CD4-positive, alpha-beta T cell treated with Interleukin-21 for 1 hour (primary cell): Measurements from ENCODE around the gene UNG.
"Not testable (repeated sequence)": the region's sequence is repeated elsewhere in the genome, so short reads cannot be mapped to it uniquely, and the experiment has no call there.

ENCODE experiments used
- DNase-seq: peaks from one replicate; pipeline ENCODE4 v3.0.0-alpha.2; 2020

The UNG gene

DNA sequence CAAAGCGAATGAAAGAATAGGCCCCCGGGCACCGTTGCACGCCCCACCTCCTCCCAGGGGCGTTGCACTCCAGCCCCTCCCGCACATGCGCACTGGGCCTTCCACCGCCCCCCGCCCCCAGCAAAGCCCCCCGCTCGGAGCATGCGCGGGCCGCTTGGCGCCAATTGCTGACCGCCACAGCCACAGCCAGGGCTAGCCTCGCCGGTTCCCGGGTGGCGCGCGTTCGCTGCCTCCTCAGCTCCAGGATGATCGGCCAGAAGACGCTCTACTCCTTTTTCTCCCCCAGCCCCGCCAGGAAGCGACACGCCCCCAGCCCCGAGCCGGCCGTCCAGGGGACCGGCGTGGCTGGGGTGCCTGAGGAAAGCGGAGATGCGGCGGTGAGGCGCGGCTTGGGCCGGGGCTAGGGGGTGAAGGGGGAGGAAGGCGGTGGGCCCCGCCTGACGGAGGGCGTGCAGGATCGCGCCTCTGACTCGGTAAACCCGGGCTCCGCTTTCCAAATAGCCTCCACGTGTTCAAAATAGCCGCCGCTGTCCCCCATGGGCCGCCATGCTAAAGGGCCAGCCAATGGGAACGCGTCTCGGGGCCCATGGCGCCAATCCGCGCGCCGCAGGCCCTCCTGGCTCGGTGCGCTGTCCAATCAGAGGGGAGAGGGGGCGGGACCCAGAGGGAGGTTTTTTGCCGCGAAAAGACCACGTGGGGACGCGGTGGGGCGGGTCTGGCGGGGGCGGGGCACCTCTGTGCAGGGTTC is at the start of gene UNG:
Gene UNG, plus strand, starts transcription at position 163 of the 748 bp plus-strand sequence. Its CDS starts 83 bp downstream, at position 246.
- peak; percentile 97 for DNase-seq

DNA sequence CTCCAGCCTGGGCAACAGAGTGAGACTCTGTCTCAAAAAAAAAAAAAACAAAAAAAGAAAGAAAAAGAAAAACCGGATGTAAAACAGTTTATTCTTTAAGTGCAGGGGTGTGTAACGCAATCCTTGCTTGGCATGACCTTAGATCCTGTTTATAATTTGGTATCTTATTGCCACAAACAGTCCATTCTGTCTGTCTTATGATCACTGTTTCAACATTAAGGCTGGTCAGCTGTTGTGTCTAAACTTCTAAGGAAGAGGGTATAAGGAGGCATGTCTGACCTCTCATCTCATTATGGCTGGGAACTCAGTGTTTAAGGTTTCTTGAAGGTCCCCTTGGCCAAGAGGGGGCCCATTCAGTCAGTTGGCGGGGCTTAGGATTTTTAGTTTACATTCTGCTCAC is 48.7 kb upstream of the UNG start:
- DNase-seq, result not testable (repeated sequence)

DNA sequence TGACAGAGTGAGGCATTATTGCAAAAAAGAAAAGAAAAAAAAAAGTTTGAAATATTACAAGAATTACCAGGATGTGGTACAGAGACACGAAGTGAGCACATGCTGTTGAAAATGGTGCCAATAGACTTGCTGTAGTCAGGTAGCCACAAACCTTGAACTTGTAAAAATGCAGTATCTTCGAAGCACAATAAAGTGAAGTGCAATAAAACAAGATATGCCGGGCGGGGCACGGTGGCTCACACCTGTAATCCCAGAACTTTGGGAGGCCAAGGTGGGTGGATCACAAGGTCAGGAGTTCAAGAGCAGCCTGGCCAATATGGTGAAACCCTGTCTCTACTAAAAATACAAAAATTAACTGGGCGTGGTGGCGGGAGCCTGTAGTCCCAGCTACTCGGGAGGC is 47.6 kb upstream of the UNG start:
- DNase-seq, result not testable (repeated sequence)

DNA sequence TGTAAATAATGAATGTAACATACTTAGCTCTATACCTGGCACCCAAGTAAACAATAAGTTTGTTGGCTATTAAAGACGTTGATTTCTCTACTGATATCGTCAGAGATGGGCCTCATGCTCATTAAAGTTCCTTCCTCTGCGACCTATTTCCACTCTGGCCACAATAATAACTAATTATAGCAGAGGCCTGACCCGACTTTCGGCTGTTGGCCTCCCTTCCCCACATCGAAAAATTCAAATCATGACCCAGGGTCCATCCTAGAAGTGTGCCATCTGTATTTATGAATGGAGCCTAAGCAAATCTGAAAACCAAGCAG is 45.3 kb upstream of the UNG start:
- DNase-seq, result no peak

DNA sequence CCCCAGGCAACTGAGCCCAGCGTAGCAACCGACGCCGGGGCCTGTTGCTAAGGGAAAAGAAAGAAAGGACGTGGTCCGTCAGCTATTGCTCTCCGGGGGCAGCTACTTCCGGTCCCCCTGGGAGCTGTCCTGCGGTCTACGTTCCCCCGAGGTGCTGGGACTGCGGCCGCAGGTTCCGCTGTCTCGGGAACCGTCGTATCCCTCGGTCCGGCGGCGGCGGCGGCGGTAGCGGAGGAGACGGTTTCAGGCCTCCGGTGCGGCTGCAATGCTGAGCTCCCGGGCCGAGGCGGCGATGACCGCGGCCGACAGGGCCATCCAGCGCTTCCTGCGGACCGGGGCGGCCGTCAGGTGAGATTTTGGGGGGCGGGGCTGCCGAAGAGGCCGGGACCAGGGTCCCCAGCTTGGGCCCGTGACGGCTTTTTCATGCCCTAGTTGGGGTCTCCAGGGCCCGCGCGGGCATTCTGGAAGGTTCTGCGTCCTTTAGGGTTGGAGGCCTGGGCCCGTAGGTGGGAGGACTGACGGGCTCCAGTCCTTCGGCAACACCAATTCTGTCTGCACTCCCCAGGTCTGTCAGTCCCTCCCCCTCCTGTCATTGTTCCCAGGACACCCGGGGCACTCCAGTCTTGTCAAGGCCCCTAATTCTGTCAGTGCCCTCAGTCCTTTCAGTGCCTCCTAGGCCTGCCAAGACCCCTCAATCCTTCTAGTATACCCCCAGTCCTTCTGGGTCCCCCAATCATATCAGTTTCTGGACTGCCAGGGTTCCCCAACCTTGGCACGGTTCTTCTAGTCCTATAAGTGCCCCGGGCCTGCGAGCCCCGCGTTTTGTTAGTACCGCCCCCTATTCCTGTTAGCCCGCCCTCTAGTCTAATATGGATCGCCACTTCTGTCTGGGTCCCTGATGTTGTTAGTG is 44.7 kb upstream of the UNG start, which contains the start of gene USP30:
Gene USP30, plus strand, starts transcription at position 163 of the 910 bp plus-strand sequence. Its CDS starts 103 bp downstream, at position 266.
- peak; percentile 88 for DNase-seq

DNA sequence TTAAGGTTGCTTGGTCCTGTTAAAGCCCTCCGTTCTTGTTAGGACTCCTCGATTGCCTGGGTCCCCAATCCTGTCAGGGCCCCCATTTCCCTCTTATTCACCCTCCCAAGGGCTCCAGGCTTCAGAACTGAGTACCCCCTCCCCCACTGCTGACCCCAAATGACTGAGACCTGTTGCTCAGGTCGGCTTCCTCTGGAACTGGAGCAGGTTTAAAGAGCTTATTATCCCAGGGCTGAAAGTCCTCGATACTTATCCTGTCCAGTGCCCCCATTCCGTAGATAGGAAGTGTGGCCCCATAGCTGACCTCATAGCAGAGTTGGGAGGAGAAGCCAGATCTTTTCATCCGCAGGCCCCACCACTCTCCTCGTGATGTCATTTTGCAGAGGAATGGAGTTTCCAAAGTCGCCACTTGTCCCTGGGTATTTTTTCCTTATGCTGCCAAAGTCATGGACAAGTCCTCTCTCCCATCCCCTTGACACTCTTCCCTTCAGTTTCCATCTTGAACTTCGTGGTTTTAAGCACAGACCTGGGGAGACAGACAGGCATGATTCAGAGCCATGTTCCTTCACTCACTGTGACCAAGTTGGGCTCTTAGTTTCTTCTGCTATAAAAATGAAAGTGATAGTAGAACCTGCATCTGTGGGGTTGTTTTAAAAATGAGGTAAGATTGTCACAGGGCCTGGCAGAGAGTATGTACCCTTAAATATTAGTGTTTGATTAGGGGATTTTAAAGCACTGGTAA is 43.8 kb upstream of the UNG start:
- peak; percentile 74 for DNase-seq

DNA sequence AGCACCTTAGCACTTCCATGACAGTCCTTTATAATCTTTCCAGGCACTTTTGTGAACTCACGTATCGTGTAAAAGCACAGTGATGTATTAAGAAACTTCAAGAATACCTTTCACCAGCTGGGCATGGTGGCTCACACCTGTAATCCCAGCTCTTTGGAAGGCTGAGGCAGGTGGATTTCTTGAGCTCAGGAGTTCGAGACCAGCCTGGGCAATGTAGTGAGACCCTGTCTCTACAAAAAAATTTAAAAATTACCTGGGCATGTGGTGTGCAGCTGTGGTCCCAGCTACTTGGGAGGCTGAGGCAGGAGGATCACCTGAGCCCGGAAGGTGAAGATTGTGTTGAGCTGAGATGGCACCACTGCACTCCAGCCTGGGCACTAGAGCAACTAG is 43.3 kb upstream of the UNG start:
- not testable (repeated sequence) for DNase-seq

DNA sequence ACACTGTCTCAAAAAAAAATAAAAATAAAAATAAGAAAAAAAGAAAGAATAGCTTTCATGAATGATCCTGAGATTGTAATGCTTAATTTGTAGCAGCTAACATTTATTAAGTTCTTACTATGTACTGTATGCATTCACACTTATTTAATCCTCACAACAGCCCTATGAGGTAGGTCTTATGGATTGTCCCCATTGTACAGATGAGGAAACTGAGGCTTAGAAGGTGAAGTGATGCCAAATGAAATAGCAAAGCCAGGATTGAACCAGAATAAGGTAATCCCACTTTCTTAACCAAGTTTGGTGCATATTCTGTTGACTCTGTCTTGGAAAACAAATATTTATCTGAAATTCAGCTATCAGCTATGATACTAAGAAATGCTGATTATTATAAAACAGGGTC is 42.9 kb upstream of the UNG start:
- DNase-seq, result no peak

DNA sequence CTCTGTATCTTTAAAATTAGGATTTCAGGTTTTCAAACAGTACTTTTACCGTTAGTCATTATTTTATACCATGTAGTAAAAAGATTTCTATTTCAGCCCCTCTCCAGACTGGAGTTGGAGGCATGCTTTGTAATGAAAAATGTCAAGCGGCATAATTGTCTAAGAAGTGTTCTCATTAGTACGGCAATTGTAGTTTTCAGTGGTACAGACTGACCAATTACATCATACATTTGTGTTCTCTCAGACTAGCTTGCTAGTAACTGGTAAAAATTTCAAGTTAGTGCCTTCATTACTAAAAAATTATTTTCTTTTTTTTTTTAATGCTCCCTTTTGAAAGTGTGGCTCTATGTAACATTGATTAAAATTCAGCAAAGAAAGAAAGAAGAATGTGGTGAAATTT is 40.5 kb upstream of the UNG start:
- no peak for DNase-seq

DNA sequence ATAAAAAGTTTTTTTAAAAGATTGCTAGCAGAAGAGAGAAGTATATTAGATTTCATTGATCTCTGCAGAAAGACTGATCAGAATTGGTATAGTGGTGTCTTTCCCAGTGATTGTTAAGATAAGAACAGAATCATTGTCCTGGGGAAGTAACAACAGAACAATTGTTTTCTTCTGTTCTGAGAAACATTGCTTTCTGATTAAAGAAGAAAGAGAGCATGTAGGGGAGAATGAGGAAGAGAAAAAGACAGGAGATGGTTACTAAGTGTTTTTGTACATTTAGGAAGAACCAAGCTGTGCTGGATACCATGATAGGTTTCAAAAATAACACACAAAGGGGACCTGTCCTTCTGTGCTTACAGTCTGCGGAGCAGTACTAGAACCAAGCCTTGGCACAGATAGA is 40.0 kb upstream of the UNG start:
- DNase-seq, result no peak

DNA sequence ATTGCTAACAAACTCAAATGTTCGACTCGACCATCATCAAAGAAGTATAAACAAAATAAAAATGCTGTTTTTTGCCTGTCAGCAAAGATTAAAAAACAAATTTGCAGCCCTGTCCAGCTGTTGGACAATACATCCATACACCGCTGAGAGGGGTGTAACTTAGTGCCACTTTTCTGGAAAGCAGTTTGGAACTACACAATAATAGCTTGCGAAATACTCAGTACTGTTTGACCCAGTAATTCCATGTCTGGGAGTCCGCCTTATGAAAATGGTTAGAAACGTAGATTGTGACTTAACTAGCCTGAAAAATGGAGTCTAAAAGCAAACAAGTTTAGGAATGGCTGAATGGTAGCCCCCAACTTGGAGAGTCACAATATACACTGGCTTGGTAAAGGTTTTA is 38.6 kb upstream of the UNG start:
- DNase-seq, result no peak

DNA sequence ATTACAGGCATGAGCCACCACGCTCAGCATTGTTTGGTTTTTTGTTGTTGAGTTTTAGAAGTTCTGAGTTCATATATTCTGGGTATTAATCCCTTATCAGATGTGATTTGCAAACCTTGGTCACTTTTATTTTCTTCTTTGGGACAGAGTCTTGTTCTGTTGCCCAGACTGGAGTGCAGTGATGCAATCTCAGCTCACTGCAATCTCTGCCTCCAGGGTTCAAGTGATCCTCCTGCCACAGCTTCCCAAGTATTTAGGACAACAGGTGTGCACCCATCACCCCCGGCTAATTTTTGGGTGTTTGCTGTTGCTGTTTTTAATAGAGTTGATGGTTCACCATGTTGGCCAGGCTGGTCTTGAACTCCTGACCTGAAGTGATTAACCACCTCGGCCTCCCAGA is 33.3 kb upstream of the UNG start:
- DNase-seq, result no peak

DNA sequence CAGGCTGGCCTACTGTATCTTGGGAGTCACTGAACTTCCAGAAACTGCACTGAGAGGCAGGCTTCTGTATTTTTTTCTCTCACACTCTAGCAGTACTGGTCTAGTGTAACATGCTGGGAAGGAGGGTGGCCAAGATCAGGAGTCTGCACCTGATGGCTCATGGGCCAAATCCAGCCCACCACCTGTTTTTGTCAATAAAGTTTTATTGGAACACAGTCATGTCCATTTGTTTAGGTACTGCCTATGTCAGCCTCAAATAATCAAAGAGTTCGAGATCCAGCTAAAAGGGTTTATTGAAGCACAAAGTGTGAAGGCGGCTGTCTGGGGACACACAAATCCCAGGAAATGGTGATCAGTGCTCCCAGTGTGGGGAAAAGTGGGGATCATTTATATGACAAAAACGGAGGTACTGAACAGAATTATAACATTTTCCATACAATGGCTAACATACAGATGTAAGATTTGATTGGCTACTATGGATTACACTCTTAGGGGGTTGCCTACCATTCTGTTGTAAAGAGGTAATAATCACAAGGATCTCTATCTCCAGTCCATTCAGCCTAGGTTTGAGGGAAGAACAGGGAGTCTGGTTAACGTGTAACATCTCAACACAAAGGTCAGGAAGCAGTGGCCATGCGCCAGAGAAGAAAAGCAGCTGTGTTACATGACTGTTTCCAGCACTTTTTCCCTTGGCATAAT is 32.1 kb upstream of the UNG start:
- DNase-seq, result no peak

DNA sequence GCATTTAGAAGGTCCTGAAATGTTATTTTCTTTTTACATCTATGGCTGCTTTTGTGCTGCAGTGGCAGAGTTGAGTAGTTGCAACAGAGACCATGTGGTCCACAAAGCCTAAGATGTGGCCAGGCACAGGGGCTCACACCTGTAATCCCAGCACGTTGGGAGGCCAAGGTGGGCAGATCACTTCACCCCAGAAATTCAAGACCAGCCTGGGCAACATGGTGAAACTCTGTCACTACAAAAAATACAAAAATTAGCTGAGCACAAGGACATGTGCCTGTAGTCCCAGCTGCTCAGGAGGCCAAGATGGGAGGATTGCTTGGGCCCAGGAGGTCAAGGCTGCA is 31.6 kb upstream of the UNG start:
- DNase-seq, result no peak

DNA sequence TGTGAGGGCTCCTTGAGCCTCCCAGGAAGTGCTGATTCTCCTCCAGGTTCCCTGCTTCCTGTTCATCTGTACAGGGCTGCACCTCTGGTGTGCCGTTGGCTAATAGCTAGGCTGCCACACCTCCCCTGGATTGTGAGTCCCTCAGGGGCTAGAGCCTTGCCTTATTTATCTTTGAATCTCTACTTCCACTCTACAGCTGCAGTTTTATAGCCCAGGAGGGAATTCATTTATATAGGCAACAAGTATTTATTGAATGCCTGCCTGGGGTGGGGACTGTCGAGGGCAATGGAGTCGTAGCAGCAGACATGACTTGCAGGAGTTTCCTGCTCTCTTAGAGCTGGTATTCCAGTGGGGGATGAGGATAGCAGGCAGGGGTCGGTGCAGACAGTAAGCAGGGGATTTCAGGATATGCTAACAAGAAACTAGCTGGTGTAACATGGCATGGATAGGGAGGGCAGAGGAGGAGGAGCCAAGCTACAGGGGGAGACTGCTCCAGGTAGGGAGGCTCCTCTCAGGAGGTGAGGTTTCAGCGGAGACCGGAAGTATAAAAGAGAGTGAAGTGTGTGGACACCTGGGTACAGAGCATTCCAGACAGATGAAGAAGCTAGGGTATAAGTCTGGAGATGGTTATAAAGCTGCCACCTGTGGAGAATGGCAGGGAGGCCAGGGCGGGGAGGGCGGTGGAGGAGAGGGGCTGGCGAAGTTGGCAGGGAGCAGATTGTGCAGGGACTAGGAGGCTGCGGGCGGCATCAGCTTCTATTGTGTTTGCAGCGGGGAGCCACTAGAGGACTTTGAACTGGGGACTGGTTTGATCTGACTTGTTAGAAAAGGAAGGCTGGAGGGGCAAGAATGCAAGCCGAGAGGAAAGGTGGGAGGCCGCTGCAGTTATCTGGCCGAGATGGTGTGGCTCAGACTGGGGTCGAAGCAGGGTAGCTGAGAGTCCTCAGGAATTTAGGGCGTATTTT is 27.8 kb upstream of the UNG start:
- no peak for DNase-seq

DNA sequence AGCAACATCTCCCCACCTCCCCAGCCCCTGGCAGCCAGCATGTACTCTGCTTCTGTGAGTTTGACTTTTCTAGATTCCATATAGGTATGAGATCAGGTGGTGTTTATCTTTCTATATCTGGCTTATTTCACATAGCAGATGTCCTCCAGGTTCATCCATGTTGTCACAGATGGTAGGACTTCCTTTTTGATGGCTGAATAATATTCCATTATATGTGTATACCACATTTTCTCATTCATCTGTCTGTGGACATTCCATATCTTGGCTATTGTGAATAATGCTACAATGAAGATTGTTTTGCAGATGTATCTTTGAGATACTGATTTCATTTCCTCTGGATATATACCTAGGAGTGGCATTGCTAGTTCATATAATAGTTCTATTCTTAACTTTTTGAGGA is 22.5 kb upstream of the UNG start:
- DNase-seq, result no peak

DNA sequence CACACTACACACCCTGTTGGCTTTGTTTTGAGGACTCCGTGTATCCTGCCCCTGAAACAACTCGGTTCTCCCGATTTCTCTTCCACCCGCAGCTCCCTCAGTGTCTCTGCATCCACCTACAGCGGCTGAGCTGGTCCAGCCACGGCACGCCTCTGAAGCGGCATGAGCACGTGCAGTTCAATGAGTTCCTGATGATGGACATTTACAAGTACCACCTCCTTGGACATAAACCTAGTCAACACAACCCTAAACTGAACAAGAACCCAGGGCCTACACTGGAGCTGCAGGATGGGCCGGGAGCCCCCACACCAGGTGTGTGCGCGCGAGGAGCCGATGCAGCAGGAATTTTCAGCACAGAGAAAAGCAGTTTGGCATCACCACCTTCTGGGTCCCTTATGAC is 14.6 kb upstream of the UNG start:
- DNase-seq, result no peak

DNA sequence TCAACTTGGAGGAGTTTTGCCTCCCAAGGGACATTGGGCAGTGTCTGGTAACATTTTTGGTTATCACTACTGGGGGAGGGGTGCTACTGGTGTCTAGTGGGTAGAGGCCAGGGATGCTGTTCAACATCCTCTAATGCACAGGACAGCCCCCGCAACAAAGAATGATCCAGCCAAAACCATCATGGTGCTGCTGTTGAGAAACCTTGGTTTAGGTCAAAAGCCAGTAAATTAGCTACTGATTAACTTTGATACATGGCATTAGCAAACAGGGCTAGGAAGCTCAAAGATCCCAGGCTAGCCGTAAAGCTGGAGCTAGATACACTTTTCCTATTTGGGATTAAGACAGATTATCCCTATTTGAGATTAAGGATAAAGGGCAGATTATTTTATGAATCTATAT is 13.0 kb upstream of the UNG start:
- no peak for DNase-seq

DNA sequence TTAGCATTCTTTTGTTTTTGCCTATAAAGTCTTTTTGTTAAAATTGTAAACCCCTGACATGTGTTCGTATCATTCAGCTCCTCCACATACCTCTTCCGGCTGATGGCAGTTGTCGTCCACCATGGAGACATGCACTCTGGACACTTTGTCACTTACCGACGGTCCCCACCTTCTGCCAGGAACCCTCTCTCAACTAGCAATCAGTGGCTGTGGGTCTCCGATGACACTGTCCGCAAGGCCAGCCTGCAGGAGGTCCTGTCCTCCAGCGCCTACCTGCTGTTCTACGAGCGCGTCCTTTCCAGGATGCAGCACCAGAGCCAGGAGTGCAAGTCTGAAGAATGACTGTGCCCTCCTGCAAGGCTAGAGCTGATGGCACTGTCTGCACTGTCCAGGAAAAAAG is 11.8 kb upstream of the UNG start:
- DNase-seq, result no peak

DNA sequence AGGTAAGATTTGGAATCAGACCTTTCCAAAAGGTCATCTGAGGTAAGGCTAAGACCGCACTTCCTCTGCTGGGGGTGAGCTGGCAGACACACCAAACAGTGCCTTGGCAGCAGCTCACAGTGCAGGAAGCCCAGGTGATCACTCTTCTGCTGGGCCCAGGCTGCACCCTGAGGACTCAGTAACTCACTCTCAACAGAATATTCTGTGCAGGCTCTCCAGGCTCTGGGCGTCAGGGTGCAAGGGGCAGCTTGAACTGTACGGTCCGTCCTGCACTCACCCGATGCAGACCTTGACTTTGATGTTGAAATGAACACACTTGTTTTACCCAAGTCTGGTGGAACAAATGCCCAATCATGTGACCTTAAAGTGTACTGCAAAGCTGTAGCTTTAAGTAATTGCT is 10.1 kb upstream of the UNG start:
- no peak for DNase-seq

DNA sequence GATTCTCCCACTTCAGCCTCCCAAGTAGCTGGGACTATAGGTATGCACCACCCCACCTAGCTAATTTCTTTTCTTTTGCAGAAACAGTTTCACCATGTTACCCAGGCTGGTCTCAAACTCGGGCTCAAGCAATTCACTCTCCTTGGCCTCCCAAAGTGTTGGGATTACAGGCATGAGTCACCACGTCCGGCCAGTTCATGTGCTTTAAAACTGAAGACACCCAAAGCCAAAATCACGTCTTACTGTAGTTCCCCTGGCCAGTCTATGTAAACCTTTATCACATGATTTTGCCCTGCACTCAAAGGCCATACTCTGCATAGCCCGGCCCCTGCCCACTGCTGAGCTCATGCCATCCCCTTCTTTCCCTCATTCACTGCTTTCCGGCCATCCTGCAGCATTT is 8.6 kb upstream of the UNG start:
- DNase-seq, result no peak

DNA sequence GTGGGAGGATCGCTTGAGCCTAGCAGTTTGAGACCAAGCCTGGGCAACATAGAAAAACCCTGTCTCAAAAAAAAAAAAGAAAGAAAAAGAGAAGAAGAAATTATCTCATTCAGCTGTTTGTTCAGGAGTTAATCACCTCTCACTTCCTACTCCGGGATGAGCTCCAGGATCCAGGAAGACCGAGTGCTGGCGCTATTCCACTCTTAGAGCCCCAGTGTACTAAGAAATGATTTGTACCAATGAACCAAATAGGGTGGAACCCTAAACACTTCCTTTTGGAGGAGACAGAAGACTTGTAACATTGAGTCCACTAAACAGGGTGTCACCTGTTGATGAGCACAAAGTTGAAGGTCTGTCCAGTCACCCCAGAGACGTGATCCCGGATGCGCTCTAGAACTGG is 7.7 kb upstream of the UNG start:
- DNase-seq, result no peak
